NCI-H2196 treated with DMSO at 0.1 percent for 48 hours (cell line): ENCODE results near the gene TPPP2.

Experiments used
- DNase-seq: peaks from one replicate; lab custom pipeline; 2025; ENCODE audit not compliant: unreplicated experiment; lab: John Stamatoyannopoulos, UW

The TPPP2 gene

DNA sequence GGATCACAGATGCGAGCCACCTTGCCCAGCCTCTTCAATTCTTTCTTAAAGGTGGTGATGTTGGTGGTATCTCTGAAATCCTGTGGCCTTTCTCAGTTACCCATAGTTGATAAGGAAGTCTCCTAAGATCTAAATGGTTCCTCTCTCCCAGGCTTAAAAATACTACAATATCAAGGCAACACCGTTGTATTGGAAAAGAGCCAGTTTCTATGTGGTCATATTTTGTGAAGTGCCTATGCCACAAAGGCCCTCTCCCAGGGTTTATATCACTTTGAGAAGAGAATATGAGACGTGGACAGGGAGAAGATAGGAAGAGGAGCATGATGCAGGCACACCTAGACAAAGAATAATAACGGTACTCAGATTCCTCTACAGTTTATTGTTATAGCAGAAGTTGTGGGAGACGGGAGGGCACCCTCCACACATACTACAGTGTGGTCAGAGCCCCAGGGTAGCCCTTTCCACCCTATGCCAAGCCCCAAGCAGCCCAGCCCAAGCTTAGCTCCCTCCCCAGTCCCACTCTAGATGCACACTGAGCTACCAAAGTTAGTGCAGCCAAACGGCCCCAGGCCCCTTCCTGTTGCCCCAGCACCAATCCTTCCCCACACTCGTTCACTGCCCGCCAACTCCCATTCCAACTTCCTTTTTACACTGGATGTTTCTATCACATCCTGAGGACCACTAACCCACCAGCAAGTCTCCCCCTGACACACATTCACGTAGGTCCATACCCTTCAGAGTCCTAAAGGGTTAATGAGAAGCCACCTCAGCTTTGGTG is 13.4 kb upstream of the TPPP2 start:
- DNase-seq = no peak

DNA sequence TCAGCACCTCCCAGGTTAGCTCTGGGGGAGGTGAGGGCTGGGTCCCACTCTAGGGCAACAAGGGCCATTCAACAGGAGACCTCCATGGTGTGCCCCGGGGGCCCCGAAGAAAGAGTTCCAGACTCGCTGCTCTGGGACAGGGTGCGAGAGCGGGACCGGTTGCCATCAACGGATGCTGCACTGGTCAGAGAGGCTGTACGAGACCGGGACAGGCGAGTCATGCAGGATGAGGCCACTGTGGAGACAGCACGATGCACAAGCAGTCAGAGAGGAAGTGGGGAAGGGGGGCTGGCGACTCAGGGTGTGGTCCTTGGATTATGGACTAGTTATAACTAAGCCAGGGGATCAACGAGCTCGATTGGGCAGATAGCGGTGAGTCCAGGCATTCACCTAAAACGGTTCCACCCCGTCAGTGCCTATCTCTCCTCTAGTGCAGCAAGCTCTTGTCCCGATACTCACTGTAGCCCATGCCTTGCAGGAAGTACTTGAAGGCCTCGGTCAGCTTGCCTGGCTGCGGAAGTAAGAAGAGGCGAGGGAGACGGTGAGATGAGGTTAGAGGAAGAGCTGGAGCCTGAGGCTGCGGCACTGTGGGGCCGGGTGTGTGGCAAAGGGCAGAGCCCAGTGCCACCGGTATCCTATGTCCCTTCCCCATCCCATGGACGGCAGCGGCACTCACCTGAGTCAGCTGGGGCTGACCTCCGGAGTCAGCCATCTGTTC is 12.3 kb upstream of the TPPP2 start:
- DNase-seq = no peak

DNA sequence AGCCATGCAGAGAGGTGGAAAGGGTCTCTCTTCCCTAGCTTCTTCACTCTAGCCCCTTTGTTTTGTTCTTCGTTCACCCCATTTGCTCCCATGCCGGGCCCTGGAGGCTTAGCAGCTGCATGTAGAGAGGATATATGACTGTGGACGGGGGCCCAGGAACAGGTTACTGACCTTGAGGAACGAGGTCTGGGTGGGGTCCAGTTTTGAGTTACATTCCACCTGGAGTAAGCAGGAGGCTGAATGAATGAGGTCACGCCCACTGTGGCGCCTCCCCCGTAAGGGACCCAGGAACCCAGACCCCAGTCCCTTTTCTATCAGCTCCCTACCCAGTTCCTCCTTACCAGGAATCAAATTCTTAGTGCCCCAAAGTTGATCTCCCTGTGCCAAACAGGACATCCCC is 11.7 kb upstream of the TPPP2 start:
- DNase-seq = no peak

DNA sequence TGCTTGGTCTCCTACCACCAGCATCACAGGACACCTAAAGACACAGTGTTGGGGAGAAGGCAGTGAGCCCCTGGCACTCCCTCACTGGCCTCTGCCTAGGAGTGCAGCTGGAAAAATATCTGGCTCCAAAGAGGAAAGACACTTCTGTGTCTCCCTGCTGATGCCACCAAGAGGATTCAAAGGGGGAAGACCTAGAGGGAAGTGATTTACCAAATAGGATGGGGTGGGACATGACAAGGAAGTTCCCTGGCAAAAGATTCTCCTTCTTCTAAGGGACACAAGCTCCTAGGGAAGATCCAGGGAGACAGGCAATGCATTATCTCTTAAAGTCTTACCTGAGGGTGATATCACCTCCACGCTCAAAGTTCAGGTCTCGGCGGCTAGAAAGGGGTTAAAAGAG is 11.2 kb upstream of the TPPP2 start:
- DNase-seq = no peak

DNA sequence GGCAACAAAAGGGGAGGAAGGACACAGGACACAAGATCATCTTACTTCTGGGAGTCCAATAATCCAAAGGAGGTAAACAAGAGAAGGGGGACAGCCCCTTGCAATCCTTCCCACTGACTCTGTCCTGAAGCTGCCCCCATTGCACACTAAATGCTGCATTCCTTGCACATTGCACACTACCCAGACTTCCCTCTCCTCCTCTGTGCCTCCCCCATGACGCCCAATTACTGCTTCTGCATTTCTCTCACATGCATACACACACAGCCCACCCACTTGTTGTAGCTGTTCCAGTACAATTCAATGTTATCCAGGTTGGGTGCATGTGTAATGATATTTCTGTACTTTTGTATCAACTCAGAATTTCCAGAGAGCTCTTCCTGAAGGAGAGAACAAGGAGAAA is 10.7 kb upstream of the TPPP2 start:
- DNase-seq = no peak

DNA sequence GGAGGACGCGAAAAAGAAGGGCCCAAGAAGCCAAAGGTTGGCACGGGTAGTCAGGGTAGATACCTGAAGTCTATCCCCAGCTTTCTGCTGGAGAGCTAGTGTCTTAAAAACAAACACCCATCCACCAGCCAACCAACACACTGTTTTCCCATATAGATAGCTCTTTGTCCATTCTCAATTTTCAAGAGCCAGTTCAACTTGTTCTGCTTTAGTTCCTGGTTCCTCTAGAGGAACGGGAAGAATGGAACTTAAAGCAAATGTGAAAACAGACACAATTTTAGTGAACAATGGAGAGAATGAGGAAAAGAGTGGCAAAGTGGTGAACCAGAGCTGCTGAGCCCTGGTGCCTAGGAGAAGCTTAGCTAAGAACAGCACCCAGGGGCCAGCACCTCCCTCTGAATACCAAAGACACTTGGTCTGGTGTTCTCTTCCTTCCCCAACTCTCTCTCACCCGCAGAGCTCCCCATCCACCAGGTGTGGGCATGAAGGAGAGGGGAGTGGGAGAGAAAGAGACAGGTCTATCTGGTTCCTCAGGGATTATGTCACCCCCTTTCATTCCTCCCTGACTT is 9.0 kb upstream of the TPPP2 start:
- DNase-seq = no peak

DNA sequence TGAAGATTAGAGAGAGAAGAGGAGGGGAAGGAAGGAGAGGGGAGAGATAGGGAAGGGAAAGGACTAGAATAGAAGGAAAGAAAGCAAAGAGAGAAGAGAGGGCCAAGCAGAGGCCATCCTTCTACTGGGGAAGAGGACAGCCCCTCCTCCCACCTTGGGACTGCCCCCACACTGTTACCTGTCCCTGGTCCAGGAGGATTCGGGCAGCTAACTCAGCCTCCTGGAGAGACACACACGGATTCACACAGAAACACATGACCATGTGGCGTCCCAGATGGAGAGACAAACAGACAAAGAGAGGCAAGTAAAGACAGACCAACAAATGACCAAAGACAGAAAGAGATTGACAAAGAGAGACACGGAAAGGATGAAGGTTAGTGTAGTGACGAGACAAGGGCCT is 7.3 kb upstream of the TPPP2 start:
- no peak for DNase-seq

DNA sequence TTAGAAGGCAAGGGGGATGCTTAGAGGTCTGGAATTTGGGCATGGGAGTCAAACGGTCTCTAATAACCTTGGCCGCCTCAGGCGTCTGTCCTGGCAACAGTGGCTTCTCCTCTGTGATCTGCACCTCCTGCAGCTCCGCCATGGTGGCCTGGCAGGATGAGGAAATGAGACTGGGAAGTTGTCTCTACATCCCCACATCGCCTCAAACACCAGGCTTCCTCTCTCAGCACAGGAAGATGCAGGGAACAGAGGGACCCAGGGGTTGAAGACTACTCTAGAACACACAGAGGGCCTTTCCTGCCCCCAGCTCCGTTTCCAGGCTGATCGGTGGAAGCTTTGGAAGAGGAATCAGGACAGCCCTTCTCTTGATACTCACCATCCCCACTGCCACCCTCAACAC is 6.8 kb upstream of the TPPP2 start:
- no peak for DNase-seq

DNA sequence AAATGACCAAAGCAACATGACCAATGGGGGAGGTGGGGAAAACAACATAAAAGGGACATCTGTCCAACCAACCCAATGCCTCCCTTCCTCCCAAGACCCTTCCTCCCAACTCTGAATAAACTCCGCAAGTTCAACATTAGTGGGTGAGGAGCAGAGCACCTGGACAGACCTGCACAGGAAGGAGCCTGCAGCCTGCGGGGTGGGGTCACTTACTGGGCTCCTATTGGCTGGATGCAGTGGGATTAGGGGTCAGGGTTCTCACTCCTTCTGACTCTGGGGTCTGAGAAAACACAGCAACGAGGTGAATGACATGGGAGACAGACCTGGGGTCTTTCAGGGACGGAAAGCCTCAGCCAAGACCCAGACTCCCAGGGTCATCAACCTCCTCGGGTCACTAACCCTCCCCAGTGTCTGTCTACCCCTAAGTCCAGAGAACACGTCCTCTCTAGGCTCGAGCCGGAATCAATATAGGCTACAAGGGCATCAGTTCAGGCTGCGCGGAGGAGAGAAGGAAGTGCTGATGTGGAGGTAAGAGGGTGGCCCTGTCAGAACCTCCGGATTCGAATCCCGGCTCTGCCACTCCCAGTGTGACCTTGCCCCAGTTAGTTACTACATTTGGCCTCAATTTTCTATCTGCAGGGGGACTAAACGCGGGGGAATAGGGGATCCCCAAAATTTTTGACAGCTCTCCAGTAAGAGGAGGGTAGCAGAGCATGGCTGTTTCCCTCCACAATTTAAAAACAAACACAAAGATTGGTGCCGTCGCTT is 6.0 kb upstream of the TPPP2 start:
- DNase-seq = no peak

DNA sequence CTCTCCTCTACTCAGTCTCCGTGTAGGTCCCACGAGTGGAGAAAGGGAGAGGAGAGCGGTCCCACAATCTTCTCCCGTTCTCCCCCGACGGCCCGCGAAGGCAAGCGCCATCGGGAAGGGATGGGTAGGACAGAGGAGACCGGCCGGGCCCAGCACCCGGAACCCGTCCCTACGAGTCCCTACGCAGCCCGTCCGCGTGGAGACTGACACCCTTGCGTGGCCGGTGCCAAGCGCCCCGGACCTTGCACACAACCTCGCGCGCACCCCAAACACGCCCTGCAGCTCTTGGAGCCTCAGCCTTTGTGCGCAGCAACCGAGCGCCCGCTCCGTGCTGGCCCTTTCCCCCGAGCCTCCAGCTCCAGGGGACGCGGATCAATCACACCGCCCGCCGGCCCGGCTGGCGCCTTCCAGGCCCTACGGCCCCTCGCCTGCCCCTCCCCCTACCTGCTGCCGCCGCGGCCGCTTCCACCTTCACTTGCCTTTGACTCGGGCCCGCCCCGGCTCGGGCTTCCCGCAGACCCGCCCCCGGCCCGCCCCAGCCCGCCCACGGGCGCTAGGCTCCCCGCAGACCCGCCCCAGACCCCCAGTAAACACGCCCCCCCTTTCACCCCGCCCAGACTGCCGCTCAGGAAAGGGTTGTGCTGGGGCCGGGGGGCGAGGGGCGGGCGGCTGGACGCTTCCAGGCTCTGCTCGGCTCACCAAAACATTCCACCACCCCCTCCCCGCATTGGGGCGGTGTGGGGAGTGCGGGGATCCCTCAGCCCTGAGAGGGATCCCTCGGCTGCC is 5.2 kb upstream of the TPPP2 start, which contains the start of gene NDRG2:
NDRG2 (minus strand) TSS at position 477 of the 786 bp plus-strand sequence. CDS start 1,746 bp downstream, outside the sequence.
- DNase-seq = peak; percentile 42

DNA sequence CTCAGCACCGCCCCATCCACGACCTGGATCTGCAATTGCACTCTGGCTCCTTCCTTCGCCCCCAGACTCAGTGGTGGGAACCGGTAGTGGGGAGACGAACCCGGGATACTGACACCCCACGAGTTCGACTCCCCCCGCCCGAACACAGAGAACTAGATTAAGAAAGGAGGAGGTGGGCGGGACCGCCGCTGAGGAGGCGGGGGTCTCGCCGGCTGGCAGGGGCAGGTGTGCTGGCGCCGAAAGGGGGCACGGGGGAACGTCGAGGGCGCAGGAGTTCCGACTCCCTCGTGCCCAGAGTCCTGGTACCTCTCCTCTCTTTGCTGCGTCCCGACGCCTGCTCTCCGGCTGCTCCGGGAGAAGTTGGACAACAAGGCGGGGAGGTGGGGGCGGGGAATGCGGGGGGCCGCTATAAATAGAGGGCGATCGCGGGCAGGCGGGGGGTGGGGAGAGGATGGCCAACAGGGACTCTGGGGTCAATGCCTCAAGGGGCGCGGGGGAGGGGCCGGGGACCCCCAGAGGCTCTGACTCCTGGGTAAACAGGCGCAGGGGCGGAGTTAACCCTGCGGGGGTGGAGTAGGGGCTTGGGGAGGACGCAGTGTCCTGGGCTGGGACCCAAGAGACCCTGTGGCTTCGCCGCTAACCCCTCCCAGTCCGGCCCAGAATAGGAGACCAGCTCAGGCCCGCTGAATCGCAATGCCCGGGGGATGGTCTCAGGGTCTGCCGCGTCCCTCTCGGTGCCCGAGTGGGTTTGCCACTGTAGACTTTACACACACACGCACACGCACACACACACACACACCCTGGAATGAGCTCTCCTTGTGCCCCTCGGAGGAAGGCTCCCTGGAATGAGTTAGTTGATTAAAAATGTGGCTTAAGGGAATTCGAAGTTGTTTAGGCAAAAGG is 4.4 kb upstream of the TPPP2 start:
- no peak for DNase-seq

DNA sequence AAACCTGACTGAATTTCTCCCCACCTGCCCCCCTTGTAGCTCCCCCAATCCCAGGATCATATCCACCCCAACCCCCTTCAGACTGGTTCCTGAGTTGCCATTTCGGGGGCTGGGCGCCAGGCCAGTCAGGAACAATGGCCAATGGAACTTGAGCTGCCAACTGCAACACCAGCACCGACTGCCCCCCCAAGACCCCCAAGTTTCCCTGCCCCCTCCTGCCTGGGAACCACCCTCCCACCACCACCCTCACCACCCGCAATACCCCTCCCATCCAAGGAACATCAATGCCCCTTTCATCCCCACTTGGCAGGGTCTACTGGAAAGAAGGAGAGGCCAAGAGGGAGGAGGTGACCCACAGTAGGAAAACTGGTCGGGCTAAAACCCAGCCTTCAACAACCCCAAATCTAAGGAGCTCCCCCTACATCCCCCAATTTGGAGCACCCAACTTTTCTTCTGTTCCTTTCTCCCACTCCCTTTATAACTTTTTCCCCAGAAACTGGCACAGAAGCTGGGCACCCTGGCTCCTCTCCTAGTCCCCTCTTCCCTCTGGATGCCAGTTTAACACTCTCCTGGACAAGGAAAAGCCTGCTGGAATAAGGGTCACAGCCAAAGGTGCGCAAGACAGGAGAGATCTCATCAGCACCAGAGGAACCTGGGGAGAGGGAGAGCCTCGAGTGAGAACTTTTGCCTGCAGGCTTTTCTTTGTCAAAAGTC is 3.6 kb upstream of the TPPP2 start:
- DNase-seq = no peak

DNA sequence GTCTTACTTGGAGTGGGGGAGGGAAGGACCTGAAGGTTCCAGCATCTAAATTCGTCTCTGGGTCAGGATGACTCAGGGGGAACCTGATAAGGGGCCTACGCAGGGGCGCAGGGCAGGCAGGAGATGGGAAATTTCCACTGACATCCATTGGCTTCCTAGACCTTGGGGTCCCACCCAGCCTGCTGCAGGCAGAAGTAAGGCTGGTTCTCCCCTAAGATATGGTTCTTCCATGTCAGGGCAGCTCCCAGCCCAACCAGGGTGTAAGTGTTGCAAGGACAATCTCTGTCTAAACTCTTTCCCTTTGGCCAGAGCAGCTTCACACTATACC is 3.1 kb upstream of the TPPP2 start:
- no peak for DNase-seq

DNA sequence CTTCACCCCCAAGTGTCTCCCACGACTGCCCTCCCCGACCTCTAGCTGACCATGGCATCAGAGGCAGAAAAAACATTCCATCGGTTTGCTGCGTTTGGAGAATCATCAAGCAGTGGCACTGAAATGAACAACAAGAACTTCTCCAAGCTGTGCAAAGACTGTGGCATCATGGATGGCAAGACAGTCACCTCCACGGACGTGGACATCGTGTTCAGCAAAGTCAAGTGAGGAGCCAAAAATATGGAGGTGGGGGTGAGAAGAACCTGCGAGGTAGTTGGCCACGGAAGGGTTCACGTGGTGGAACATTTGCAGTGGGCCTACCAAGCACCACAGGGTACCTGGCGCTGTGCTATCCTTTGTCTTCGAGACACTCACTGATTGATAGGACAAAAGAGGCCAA is 514 bp downstream of the TPPP2 start:
- no peak for DNase-seq

DNA sequence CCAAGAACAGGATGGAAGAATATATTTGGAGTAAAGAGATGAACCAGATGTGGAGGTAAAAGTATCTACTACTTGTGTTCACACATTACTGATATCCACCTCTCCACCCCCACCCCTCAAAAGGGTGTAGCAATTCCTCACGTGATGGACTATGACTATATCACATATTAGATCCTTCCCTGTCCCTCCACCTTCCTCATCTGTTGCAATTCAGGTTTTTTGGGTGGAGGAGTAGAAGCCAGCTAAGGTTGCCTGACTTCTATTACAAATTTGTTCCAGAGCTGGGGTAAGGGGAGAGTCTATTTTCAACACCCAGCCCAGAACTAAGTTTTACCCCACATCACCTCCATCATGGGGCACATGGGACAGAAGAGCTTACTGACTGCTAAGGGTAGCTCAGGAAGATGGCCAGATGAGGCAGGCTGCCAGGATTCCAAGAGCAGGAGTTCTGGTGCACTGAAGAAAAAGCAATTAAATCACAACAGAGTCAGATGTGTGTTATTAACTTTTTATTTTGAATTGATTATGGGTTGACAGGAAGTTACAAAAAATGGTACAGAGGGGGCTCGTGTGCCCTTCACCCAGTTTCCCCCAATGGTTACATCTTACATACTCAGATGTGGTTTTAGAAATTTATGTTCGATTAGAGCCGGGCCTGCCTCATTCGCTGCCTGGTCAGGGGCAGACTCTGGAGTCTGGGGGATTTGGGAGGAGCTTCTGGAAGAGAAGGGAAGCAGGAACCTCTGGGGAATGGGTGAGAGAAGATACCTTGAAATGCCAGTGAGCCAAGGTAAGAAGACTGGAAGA is 2.5 kb downstream of the TPPP2 start:
- no peak for DNase-seq

DNA sequence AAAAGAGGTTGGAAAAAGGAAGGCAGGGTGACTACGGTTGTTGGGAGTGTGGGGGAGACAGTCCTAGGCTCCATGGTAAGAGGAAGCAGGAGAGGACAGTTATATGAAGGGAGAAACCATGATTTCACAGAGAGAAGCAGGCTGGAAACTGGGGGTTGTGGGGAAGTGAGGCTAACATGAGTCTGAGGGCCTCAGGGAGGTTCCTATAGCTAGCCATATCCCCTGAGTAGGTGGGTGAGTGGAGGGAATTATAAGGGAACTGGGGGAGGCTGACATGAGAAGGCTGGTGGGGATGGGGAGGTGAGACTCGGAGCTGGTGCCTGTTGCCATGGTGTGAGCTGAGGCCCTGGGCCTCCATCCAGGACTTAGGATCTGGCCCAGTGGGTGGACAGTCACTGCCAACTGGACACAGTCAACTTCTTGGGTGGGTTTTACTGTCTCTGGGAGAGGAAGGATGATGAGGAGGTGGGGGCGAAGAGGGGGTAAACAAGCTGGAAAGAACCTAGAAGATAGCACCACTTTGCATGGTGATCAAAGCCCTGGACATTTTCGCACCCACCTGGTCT is 3.2 kb downstream of the TPPP2 start:
- DNase-seq = no peak

DNA sequence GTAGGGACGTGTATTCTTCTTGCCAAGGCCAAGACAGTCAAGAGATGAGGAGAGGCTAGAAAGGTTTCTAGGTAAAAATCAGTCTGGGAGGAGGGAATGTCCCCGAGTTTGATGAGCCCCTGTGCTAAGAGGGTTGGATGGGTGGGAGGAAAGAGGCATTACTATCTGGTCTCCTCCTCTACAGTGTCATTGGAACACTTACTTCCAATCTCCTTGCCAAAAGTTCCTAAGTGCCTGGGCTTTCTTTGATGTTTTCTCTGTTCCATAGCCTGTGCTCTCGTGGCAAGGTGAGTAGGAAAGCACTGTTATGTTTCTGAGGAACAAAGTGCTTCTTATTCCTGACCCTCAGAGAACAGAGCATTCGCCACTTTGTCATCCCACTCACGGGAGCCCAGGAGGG is 4.7 kb downstream of the TPPP2 start, which contains the start of gene RNASE13:
RNASE13 (minus strand) TSS at position 101 of the 400 bp plus-strand sequence. CDS start 519 bp downstream, outside the sequence.
- no peak for DNase-seq

DNA sequence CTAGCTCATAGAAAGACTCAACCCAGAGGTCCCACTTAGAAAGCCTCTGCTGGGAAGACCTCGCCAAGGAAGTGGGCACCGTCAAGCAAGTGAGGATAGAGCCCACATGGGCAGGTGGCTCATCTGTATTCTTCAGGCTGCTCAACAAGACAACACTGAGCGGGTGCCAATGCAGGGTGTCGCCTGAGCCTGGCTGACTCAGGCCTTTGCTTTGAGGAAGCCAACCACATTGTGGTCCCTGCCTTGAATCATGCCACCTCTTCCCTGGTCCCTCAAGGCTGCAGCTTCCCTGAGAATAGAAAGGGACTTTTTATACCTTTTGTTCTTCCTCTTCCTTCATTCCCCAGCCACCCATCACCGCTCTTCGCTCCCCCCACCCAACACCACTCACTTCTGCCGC is 6.7 kb downstream of the TPPP2 start:
- no peak for DNase-seq
